Tibial artery (tissue), 4 donors: ENCODE measurements around the gene ARHGAP12.

Experiments used
- DNase-seq, 2 donors: peaks; one replicate each; pipeline ENCODE4 v3.0.0-alpha.2; 2019
- H3K27ac ChIP-seq, 2 donors: fragments of 200-600 bp; sonication (generic) in 1 of 2; 1 replicate in 1 of 2; 2 replicates in 1 of 2; pipeline ENCODE4 v1.5.1; 2018 to 2019; ENCODE audit warnings: mild to moderate bottlenecking in 1 of 2
- H3K27me3 ChIP-seq, 2 donors: fragments of 200-600 bp; sonication (generic) in 1 of 2; one replicate each; pipeline versions ENCODE4 v1.5.1 to v1.6.0; 2016 to 2019
- H3K36me3 ChIP-seq, 3 donors: fragments of 200-600 bp; sonication (generic) in 2 of 3; one replicate each; pipeline ENCODE4 v1.5.1; 2016 to 2019; ENCODE audit warnings: mild to moderate bottlenecking in 2 of 3
- H3K4me1 ChIP-seq, 4 donors: fragments of 200-600 bp; sonication (generic) in 2 of 4; 1 replicate in 3 of 4; 2 replicates in 1 of 4; pipeline ENCODE4 v1.5.1; 2016 to 2019
- H3K4me3 ChIP-seq, 2 donors: fragments of 200-600 bp; sonication (generic) in 1 of 2; 1 replicate in 1 of 2; 2 replicates in 1 of 2; pipeline ENCODE4 v1.5.1; 2018 to 2019; ENCODE audit warnings: mild to moderate bottlenecking in 2 of 2
- H3K9me3 ChIP-seq, 3 donors: fragments of 200-600 bp; sonication (generic) in 1 of 3; one replicate each; pipeline ENCODE4 v1.5.1; 2016 to 2019
- intact Hi-C: fragments of 100-400 bp; cut with DNase I; formaldehyde crosslinking; loops from one replicate; pipeline ENCODE4 v1.15.0; 2023; ENCODE audit warnings: low total_unique reads
- TF ChIP-seq, protein P1 (sequence below), 2 experiments: fragments of 200-600 bp in 1 of 2; fragments of 450-650 bp in 1 of 2; IDR thresholded peaks; one replicate each; pipeline ENCODE4 v1.5.1; 2017 to 2019; ENCODE audit warnings: antibody characterized with exemption in 2 of 2, mild to moderate bottlenecking in 1 of 2, moderate library complexity in 1 of 2

Gene ARHGAP12

DNA sequence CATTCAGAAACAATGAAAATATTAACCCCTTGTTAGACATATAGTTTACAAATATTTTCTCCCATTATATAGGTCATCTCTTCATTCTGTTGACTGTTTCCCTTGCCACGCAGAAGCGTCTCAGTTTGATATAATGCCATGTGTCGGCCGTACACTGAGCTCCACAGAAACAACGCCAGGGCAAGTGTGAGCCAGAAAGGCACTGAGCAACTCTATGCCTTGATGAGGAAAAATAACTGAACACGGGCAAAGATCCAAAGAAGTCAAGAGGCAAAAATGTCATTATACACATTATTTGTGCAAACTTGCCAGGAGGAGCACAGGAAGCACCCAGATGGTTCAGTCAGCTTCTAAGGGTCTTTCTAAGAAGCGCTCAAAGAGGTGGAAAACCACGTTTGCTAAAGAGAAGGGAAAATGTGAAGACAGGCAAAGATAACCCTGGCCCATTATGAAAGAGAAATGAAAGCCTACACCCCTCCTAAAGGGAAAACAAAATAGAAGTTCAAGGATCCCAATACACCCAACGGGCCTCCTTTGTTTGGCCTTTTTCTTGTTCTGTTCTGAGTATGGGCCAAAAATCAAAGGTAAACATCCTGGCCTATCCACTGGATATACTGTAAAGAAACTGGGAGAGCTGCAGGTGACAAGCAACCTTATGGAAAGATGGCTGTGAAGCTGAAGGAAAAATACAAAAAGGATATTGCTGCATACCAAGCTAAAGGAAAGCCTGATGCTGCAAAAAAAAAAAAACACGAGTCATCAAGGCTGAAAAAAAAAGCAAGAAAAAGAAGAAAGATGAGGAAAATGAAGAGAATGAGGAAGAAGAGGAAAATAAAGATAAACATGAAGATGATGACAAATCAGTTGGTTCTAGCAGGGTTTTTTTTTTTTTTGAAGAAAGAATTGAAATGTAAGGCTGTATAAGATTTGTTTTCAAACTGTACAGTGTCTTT lies 15.5 kb downstream of the ARHGAP12 start:
- intact Hi-C loops: no loop called here
- no peak for DNase-seq
- Histone ChIP-seq H3K36me3 (no peaks in the 10 kb centered on the region), H3K4me1 (peaks cover 0 to 37% (median 11%) of the 10 kb centered on the region in 4 donors), H3K4me3 (peak overlapping the region; percentile 4 to 16), H3K27ac (peak overlapping the region; percentile 23 to 25), H3K9me3 (no peaks in the 10 kb centered on the region), H3K27me3 (no peaks in the 10 kb centered on the region)
- TF ChIP-seq, protein P1, sequence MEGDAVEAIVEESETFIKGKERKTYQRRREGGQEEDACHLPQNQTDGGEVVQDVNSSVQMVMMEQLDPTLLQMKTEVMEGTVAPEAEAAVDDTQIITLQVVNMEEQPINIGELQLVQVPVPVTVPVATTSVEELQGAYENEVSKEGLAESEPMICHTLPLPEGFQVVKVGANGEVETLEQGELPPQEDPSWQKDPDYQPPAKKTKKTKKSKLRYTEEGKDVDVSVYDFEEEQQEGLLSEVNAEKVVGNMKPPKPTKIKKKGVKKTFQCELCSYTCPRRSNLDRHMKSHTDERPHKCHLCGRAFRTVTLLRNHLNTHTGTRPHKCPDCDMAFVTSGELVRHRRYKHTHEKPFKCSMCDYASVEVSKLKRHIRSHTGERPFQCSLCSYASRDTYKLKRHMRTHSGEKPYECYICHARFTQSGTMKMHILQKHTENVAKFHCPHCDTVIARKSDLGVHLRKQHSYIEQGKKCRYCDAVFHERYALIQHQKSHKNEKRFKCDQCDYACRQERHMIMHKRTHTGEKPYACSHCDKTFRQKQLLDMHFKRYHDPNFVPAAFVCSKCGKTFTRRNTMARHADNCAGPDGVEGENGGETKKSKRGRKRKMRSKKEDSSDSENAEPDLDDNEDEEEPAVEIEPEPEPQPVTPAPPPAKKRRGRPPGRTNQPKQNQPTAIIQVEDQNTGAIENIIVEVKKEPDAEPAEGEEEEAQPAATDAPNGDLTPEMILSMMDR (IDR thresholded peaks at IDR 0.05): no peak

DNA sequence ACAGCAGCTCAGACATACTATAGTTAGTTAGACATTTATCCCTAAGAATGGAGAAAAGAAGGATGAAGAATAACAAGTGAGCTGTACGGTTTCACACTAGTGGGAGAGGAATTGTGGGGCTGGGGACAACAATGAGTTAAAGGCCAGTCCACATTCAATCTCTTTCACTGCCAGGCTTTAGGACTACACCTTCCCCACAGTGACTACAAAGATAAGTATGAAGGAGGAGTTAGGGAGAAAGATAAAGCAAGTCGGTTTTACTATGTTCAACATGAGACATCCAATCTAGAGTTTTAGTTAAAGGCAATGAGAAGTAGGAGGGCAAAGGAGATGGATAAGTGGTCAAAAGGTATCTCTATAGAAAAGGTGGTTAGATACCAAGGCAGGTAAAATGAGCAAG lies 16.3 kb downstream of the ARHGAP12 start:
- H3K27ac ChIP-seq: peak overlapping the region in 1 of 2 donors; percentile 25

DNA sequence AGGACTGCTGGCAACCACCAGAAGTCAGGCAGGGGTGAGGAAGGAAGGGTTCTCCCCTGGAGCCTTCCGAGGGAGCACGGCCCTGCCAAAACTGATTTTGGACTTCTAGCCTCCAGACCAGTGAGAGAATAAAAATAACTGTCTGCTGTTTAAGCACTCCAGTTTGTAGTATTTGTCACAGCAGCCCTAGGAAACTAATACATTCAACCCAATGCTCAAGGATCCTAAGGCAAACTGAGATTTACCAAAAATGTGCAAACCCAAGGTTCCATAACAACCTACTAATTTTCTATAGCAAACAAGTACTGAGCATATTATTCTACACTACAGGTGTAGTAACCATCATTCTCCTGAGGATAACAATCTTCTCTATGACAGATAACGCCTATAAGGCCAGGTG lies 18.6 kb downstream of the ARHGAP12 start:
- Histone ChIP-seq H3K36me3 (peaks cover 0 to 7% (median 0%) of the 10 kb centered on the region in 3 donors), H3K27me3 (no peaks in the 10 kb centered on the region), H3K27ac (no peak overlapping the region), H3K4me3 (no peak overlapping the region), H3K4me1 (peaks cover 0 to 64% (median 11%) of the 10 kb centered on the region in 4 donors), H3K9me3 (no peaks in the 10 kb centered on the region)
- intact Hi-C loops: no loop called here
- no peak for DNase-seq
- TF ChIP-seq, protein P1 (IDR thresholded peaks at IDR 0.05): no peak

More for the DNA sequence above, 16.3 kb downstream of the ARHGAP12 start:
- no peak overlapping the region for H3K4me3 ChIP-seq
- peaks cover 0 to 46% (median 11%) of the 10 kb centered on the region in 4 donors for H3K4me1 ChIP-seq
- H3K9me3 ChIP-seq: no peaks in the 10 kb centered on the region
- DNase-seq: no peak
- intact Hi-C loops: no loop called here
- no peaks in the 10 kb centered on the region for H3K36me3 ChIP-seq
- H3K27me3 ChIP-seq: no peaks in the 10 kb centered on the region
- TF ChIP-seq, protein P1 (IDR thresholded peaks at IDR 0.05): no peak

DNA sequence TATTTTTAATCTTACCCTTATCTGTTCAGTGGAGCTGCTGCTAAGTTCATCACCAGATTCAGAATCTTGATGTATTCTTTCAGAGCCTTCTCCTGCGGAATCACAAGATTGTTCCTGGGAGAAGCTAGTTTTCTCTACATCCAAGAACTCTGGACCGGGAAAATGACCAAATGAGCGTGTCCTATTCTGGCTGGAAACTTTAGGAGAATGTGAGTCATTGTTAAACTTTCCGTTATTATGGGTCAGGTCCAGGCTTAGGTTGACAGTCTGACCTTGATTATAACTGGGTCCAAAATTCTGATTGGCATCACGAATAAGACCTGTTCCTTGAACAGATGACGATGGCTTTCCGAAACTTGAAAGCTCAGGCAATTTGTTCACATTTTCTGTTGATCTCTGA lies 20.5 kb downstream of the ARHGAP12 start:
- Histone ChIP-seq H3K27ac (peak overlapping the region in 1 of 2 donors; percentile 3), H3K4me3 (no peak overlapping the region), H3K36me3 (peaks cover 0 to 7% (median 0%) of the 10 kb centered on the region in 3 donors), H3K9me3 (no peaks in the 10 kb centered on the region), H3K27me3 (no peaks in the 10 kb centered on the region), H3K4me1 (peaks cover 0 to 60% (median 11%) of the 10 kb centered on the region in 4 donors)
- TF ChIP-seq, protein P1 (IDR thresholded peaks at IDR 0.05): no peak
- no peak for DNase-seq
- intact Hi-C loops: no loop called here

DNA sequence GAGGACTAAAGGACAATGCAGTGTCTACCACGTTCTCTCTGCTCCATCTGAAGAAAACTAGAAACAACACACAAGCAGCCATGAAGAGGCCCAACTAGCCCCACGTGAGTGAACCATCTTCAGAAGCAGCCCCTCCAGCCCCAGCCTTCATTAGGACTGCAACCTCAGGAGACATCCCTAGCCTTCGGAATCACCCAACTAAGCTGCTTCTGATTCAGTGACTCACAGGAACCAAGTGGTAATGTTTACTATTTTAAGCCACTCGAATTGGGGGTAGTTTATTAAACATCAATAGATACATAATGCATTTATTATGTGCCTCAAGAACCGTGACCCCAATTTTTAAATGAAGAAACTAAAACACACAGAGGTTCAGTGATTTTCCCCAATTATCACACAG lies 22.6 kb downstream of the ARHGAP12 start:
- H3K9me3 ChIP-seq: no peaks in the 10 kb centered on the region
- H3K27ac ChIP-seq: no peak overlapping the region
- H3K4me1 ChIP-seq: peaks cover 0 to 42% (median 2%) of the 10 kb centered on the region in 4 donors
- no peaks in the 10 kb centered on the region for H3K27me3 ChIP-seq
- no peak for DNase-seq
- peaks cover 0 to 7% (median 0%) of the 10 kb centered on the region in 3 donors for H3K36me3 ChIP-seq
- H3K4me3 ChIP-seq: no peak overlapping the region
- TF ChIP-seq, protein P1 (IDR thresholded peaks at IDR 0.05): no peak
- intact Hi-C loops: no loop called here
